TTC549 (cell line): ENCODE measurements around the gene CNOT4.

Experiments used
- FAIRE-seq: peaks from 2 replicates; lab custom pipeline; 2012; peaks lifted over from hg19 to GRCh38; lab: Jason Lieb, UNC

The CNOT4 gene

DNA sequence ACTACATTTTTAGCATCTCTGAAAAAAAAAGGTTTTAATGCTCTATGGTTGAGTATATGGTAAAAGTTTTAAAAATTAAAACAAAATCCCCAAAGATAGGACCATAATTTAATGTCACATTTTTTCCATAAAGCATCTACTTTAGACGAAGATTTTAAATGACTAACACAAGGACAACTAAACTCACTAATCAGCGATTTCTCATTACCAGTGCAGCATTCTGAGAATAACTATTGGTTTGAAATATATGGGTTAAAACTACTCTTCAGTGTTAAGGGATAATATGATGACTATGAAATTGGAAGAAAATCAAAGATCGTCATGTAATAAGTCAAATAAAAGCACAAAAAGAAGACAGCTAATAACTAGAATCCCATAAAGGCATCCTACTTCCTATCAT lies 118.4 kb downstream of the CNOT4 start:
- FAIRE-seq, result no peak

DNA sequence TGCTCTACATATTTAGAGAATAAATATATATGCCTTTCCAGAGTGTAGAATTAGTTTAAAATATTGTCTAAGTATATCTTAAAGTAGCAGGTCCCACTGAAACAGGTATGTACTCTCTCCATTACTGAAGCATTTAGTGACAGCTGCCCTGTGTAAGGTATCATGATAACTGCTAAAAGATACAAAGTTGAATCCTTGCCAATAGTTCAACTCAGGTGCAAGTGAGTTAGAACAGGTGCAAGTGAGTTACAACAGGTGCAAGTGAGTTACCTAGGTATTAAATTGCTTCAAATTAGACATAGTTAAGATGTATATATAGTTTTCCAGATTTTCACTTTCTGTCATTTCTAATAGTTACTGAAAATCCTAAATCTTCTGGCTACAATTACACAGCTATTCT lies 119.1 kb downstream of the CNOT4 start:
- FAIRE-seq, result no peak

DNA sequence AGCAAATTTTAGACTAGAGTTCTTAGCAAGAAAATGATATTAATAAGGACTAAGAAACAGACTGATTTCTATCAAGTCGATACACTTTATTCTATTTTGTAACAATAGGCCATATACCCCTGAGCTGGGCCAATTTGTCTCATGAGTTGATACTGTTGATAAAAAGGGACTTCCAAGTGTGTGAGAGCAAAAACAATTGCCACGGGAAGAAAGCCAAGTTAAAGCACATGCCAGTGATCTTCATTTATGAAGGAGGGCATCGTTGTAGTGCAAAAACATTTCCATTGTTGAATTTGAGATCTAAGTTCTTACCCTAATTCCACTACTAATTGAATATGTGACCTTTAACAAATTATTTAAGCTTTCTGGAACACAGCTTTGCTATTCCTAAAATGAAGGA lies 119.9 kb downstream of the CNOT4 start:
- FAIRE-seq, result no peak

DNA sequence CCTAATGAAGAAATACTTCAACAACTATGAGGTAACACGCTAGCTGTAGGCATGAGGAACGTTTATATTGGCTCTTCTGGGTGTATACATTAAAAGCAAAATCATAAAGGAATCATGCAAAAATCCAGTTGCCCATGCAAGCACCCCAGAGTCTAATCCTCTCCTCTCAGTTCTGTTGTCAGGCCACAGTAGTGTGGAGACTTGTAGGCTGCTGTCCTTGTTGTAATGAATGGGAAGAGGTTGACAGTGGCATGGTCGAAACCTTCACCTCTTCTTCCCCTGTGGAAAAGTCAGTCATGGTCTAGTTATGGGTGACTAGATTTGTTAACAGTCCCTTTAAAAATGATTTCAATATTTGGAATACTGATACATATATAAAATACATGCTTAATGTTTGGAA lies 121.3 kb downstream of the CNOT4 start:
- no peak for FAIRE-seq

DNA sequence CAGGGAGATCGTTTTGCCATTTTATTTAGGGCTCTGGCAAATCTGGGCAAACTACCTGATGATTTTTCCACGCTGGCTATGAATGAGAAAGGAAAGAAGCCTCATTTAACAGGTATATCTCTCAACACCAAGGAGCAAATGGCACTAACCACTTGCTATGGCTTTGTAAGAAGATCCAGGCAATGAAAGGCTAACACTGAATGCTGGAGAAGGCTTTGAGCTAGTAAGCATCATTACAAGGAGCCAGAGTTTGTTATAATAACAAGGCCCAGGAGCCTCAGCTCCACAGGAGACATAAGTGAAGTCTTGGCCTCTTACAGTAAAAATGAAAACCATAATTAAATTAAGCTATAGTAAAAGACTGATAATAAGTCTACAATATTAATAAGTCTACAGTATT lies 123.1 kb downstream of the CNOT4 start:
- no peak for FAIRE-seq

DNA sequence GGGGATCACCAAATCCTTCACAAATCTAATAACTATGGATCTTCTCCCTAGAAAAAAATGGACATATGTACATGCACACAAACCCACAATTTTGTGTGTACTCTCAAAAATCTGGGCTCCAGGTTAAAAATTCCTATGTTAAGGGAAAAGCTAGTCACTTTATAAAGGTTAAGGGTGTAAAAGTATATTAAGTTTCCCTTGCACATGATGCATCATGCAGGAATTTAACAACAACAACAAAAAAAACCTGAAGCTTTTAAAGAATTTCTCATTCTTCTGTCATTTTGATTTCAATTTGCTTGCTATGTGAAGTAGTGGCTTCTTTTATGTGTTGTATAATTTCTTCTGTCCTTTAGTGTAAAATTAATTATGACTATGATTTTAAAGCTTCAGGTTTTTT lies 123.7 kb downstream of the CNOT4 start:
- no peak for FAIRE-seq

DNA sequence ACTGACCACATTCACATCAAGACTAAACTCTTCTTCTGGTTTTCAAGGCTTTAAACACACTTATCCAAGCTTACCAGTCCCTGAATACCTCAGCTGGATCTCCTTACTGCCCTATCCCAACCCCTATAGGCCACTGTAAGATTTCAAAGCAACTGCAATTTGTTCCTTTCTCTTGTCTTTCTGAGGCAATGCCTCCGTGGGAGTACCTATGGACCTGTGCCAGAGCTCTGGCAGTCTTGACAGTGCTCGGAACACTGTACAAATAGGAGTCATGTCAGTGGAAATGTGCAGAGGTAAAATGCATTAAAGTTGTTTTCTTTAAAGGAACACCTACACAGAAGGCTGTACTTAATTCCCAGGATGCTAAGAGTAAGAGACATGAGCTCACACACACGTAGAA lies 124.7 kb downstream of the CNOT4 start:
- no peak for FAIRE-seq

DNA sequence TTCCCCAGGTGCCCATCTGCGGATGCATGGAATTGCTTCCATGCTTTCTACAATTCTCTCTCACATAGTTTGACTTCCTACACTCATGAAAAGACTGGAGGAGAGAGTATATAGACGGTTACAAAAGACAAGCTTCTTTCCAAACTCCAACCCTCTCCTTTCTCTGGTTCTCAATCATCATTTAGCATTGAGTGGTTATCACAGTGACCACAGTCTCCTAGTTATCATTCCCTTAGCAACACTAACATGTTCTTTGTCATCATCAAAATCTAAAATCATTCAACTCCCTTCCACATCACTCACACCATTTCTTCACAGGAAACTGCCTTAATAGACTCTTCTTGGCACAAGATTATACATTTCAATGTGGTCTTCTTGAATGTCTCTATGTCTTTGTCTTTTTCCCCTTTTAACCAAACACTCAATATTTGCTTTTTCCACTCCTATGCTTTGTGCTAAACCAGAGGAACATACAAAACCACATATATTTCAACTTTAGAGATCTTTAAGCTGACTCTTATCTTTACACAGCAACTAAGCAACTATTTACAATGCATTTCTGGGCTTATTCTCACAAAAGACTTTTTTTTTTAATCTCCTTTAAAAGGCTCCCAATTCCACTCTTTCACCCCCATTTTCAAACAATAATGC lies 126.3 kb downstream of the CNOT4 start:
- no peak for FAIRE-seq

DNA sequence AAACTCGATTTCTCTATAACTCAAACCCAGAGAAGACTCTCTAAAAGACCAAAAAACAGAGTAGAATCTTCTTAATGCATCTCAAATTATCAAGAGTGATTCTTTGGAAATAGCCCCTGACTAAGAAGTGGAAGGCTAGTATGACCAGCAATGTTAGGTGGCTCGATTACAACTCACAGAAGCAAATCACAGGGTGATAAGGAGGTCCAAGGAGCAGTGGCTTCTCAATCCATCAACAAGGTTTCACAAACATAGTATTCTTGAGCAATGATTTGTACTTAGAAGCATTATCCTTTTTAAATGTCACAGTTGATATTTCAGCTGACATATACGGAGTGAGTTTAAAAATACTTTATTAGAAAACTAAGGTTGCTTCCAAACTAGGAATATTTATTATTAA lies 127.7 kb downstream of the CNOT4 start:
- no peak for FAIRE-seq

DNA sequence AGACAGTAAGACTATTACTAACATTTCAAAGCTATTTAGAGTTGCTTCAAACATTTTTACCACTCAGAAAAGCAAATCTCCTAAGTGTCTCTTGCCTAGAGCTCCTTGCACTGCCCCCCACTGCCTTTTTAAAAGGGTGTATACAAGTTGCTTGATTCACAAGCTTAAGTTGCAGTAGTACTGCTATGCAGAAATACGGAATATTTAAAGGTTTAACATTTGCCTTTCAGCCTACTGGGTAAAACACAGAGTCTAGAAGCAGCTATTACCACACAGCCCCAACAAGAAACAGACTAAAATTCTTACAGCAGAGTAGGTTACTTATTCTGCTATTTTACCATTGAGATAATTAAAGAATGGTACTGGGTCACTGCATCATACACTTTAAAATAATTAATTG lies 128.5 kb downstream of the CNOT4 start:
- no peak for FAIRE-seq

DNA sequence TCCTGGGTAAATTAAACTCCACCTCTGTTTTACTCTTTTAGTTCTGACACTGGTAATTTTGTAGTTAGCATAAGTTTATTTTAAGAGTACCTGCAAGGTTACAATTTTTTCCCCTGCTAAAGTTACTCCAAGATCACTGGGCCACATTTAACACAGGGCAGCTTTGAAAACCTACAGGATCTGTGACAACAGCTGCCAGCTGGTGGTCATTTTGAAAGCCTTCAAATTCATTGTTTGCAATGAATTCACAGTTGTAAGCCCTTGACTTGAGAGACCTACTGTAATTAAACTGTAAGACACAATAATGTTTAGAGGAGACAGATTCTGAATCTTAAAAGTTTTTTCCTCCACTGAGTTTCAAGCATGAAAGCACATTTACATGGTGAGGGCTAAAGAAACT lies 129.6 kb downstream of the CNOT4 start:
- no peak for FAIRE-seq

DNA sequence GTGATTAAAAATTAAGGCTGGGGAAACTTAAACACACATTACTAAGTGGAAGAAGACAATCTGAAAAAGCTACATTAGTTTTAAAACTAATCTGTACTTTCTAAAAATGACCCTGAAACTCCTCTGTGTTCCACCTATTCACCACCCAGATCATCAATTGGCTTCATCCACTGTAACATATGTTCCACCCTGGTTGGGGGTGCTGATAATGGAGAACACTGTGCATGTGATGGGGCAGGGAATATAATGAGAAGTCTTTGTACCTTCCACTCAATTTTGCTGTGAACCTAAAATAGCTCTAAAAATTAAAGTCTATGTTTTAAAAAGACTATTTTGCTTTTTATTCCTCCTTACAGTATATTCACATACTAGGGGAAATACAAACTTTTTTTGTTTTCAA lies 132.7 kb downstream of the CNOT4 start:
- FAIRE-seq, result no peak

DNA sequence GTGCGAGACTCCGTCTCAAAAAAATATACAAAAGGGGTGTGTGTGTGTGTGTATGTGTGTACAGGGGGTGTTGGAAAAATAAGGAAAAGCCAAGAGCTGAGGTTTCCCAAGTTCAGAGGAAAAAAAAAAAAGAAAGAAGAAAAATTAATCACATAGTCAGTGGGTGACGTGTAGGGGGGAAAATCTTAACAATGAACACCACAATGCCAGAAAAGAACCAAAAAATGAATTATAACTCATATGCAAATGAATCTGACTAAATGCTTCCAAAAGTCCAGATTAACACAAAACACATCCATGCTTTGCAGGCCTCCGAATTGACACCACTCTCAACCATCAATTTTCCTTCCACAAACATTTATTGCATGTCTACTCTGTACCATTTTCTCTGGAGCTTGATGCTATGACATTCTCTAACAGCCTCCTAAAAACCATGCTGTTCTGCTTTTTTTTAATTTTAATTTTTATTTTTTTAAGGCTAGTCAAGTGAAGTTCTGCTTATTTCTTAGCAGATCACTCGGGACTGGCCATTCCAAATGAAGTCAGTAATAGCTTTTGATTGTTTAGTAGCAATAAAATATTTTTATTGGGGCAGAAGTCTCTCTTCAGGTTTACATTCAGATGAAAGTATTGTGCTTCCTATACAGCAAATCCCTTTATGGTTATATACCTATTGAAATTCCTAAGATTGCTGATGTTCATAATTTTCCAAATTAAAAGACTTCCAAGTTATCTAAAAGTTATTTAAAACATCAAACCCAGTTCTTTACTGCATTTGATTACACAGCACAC lies 133.8 kb downstream of the CNOT4 start:
- FAIRE-seq, result no peak

DNA sequence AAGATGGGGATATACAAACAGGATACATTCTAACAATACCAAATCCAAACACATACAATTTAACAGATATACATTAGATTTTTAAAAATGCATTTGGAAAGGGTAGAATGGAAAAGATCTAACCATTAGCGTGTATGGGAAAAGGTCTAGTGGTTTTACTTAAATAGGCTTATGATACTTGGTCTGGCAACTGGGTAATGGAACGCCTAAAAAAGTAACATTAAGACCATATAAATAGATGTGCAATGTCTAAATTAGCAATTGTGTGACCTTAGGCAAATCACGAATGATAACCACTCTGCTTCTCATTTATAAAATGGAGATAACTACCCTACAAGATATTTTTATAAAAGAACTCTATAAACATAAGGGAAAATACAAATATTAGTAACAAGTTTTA lies 135.2 kb downstream of the CNOT4 start:
- no peak for FAIRE-seq

DNA sequence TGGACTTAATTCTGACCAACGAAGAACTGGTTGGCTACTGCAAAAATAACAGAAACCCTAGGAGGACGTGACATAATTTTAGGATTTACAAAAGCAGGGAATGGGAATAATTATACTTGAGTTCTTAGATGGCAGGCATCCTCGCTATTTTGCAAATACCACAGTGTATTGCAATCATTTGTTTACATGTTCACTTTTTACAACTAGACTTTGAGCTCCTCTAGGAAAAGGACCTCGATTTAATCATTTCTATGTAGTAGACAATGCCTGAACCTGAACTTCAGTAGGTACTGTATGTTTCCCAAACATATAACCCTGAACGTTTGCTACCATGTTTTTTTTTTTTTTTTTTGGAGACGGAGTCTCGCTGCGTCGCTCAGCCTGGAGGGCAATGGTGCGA lies 137.7 kb downstream of the CNOT4 start:
- FAIRE-seq, result no peak

DNA sequence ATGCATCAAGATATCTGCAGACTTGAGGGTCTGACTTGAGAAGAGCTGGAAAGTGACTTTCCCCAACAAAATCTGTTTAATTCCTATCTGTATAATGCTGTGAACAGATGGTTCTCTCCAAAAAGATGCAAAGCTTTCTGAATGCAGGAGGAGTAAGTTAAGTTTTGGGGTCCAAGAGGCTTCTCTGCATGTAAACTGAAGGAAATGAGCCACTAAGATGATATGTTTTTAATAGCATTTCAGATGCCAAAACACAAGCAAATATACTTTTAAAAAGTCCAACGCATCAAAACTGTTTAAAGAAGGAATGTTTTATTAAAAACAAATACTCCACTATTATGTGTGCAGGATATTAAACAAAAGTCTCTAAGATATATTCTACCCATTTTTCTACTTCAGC lies 139.2 kb downstream of the CNOT4 start:
- FAIRE-seq, result no peak

DNA sequence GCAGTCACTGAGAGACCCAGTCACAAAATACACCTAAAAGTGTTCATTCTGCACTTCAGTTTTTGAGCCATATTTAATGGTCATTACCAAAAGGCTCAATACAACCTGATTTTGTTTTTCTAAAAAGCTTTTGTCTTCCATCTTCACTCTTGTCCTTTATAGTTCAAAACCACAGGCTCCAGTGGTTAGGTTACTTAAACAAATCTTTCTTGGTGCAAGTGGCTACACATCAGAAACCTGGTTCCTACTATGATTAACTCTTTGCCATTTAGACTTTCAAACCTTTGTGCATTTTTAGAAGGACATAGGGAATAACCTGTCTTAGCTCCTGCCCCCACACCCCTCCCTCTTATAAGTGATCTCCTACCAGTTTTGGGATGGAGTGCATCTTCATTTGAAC lies 140.5 kb downstream of the CNOT4 start:
- FAIRE-seq, result no peak

DNA sequence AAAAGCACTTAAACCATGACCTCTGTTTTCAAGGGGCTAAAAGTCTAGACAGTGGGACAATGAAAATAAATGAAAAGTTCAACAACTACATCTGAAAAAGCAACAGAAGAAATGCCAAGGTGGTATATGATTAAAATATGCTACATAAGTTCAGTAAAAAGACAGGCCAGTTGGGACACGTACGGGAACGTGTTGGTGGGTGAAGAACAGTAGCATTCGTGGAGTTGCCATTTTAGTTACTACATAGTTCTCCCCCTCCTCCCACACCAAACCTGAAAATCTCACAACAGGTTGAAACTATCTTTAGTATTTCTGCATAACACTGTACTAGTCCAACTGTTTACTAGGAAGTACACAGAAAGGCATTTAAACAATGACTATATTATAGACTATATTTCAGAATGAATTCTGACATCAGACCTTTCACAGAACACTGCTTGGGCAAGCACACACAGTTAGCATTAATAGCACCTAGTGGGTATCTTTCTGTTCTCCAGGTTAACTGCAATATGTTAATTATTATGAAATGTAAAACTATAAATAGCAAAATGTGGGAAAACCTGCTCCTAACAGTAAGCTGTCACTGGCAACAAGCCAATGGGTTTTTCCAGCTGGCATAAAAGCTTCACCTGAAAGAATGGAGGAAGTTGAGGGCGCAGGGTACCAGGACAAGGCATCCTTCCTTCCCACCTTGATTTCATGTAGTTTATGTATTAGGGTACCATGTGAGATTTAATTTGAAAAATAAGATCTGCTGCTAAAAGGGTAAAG lies 141.3 kb downstream of the CNOT4 start:
- no peak for FAIRE-seq

DNA sequence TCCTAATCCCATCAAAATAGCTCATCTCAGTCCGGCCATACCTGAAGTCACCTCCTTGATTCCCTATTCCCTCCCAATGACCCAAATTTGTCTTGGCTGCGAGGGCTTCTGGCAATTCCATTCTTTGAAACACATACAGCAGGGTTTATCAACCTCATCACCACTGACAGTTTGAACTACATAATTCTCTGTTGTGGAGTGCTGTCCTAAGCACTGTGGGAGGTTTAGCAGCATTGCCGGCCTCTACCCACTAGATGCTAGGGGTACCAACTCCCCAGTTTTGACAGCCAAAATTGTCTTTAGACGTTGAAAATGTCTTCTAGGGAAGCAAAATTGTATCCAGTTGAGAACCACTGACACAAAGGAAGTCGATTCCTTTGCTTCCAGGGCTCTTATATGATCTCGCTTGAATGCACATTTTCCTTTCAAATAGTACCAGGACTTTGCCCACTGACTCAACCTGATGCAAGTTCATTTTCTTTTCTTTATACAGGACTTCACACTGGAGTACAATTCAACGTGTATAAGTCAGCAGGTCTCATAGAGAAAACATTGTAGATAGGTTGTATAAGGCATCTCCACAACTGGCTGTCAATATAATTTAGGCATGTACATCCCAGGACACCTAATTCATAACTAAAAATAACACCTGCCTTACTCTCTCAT lies 142.9 kb downstream of the CNOT4 start:
- FAIRE-seq, result no peak

DNA sequence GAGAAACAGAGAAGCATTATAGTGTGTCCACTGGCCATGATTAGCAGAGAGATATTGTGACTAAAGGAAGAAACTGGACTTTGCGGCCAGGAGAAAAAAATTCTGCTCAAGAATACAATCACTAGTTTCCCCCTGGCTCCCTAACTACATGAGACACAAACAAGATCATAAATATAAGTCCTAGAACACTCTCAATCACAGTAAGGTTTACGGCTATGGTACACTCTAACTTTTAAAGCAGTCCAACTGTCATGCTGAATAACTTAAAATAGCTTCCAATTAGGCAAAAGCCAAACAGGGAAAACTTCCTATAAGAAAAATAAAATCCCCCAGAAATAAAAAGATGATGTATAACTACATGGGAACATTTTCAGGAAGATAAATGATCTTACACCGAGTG lies 144.2 kb downstream of the CNOT4 start:
- no peak for FAIRE-seq

DNA sequence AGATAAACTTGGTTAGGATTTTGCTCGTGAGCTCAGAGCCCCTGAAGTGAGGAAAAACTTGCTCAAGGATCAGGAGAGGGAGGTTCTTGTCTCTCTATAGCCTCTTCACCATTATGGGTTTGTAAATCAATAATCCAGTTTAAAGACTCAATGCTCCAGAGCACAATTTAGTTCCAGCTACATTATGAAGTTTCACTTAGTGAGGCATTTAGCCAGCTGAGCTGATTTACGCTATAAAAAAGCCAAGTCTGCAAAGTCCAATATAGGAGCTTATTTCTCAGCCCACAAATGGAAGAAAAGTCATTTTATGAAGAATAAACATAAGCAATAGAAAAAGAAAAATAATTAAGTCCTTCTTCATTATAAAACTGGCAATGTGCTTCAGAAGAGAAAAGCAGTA lies 145.7 kb downstream of the CNOT4 start:
- FAIRE-seq, result no peak

DNA sequence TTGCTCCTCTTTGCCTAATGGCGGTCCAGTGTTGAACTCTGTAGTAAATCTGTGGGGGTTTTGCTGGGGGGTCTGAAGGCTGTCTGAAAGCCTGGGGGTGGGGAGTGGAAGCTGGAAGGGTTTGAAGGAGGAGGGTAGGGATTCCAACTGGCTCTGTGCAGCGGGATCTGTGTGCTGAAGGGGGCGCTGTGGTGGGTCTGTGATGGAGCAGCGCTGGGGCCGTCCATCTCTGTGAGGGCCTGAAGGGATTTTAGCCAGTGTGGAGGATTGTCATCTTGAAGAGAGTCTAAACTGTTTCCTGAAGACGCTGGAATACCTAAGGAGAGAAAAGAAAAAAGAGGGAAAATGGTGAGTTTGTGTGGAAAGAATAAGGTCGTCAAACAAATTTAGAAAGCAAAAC lies 147.0 kb downstream of the CNOT4 start:
- FAIRE-seq, result no peak

DNA sequence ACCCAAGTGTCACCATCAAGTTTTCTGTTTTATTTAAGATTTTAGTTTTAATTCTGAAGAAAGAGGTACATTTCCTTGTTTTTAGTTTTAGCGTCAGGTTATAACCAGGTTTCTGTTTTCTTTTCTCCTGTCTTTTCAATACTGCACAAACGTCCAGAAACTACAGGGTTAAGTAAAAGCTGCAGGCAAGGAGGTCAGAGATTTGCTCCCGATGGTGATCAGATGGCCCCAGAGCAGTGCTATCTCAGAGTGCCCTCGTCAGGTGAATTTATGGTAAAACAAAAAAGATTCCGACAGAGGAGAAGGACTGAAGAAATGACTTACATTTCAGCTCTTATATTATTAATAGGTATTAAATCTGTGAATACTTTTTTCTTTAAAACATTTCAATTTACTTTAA lies 148.1 kb downstream of the CNOT4 start:
- FAIRE-seq, result no peak
